HCT116 (cell line): ENCODE measurements around the gene IMMP2L. TPM values are rescaled to one million over a fixed set of nuclear protein-coding genes. Genes with fewer than 3 reads are reported as not detected.

Experiments
- ATAC-seq: fragments of 200-7000 bp; cut with Tn5 transposase; 2 replicates; pipeline ENCODE4 v1.9.1; 2020; ENCODE audit warnings: mild to moderate bottlenecking, moderate library complexity
- BruUV-seq: library from RNA; stranded (reverse); fragments of 400-500 nt; replicated peaks from 2 replicates; lab custom pipeline; 2021; lab: Mats Ljungman, UMichigan
- CTCF ChIA-PET: fragments of 300-600 bp; sonication (Branson Sonifier 250); formaldehyde crosslinking; loops from one replicate; lab custom pipeline; 2021; ENCODE audit warnings: antibody characterized with exemption; lab: Charles Lee
- POLR2A ChIA-PET: fragments of 300-600, 350-600 bp; sonication (Branson Sonifier 250); formaldehyde crosslinking; loops from one replicate; lab custom pipeline; 2021; ENCODE audit warnings: antibody characterized with exemption; lab: Charles Lee
- RAD21 ChIA-PET, 2 experiments: fragments of 300-600 bp; sonication (Branson Sonifier 250); formaldehyde crosslinking; loops; one replicate each; lab custom pipeline; 2023; ENCODE audit warnings: low total read pairs in 2 of 2; ENCODE audit not compliant: uncharacterized antibody in 2 of 2, unreplicated experiment in 2 of 2, low non-redundant PET in 1 of 2; lab: Charles Lee
- DNase-seq: peaks from one replicate; pipeline ENCODE4 v3.0.0-alpha.2; 2010; ENCODE audit warnings: low read depth, low spot score
- H2AFZ ChIP-seq: fragments of 200-600 bp; shearing (Covaris generic), sonication (generic); 2 replicates; pipeline ENCODE4 v1.6.1; 2017; ENCODE audit warnings: low read depth, mixed run types, mixed read lengths, antibody characterized with exemption, low read length; ENCODE audit not compliant: poor library complexity, severe bottlenecking
- H3K27ac ChIP-seq: 2 replicates; pipeline ENCODE4 v1.5.1; 2012; ENCODE audit warnings: low read depth, low read length
- H3K27me3 ChIP-seq: fragments of 200-600 bp; sonication (generic); 2 replicates; pipeline ENCODE4 v1.6.1; 2016; ENCODE audit warnings: mixed run types, low read length, mixed read lengths; ENCODE audit not compliant: insufficient read depth
- H3K36me3 ChIP-seq, 2 experiments: fragments of 200-500 bp in 1 of 2; fragments of 200-600 bp in 1 of 2; sonication (Bioruptor generic) in 1 of 2; sonication (generic) in 1 of 2; 2 replicates each; pipeline versions ENCODE4 v1.5.1 to v1.6.1; 2014 to 2016; ENCODE audit warnings: low read length in 2 of 2, inconsistent platforms in 1 of 2, mixed read lengths in 1 of 2, mixed run types in 1 of 2; ENCODE audit not compliant: insufficient read depth in 2 of 2, control insufficient read depth in 1 of 2
- H3K4me1 ChIP-seq, 2 experiments: fragments of 200-600 bp in 1 of 2; sonication (generic) in 1 of 2; 2 replicates each; pipeline versions ENCODE4 v1.5.1 to v1.6.1; 2012 to 2017; ENCODE audit warnings: low read length in 2 of 2, inconsistent platforms in 1 of 2, mild to moderate bottlenecking in 1 of 2, mixed read lengths in 1 of 2, mixed run types in 1 of 2, moderate library complexity in 1 of 2; ENCODE audit not compliant: insufficient read depth in 2 of 2, control insufficient read depth in 1 of 2
- H3K4me2 ChIP-seq: fragments of 200-600 bp; sonication (generic); 2 replicates; pipeline ENCODE4 v1.6.1; 2017; ENCODE audit warnings: mixed run types, low read length, mixed read lengths
- H3K4me3 ChIP-seq, 2 experiments: fragments of 200-600 bp in 1 of 2; sonication (generic) in 1 of 2; replicated peaks in 1 of 2; 2 replicates each; pipeline ENCODE4 v1.5.1; 2011 to 2016; ENCODE audit warnings: low read length in 2 of 2, control low read depth in 1 of 2, low read depth in 1 of 2, mild to moderate bottlenecking in 1 of 2, mixed read lengths in 1 of 2, mixed run types in 1 of 2
- H3K79me2 ChIP-seq: fragments of 200-600 bp; sonication (generic); 2 replicates; pipeline ENCODE4 v1.6.1; 2017; ENCODE audit warnings: mild to moderate bottlenecking, mixed run types, low read length, moderate library complexity, mixed read lengths; ENCODE audit not compliant: insufficient read depth
- H3K9ac ChIP-seq: fragments of 200-600 bp; sonication (generic); 2 replicates; pipeline ENCODE4 v1.6.1; 2016; ENCODE audit warnings: low read length, mixed read lengths
- H3K9me2 ChIP-seq: fragments of 200-600 bp; sonication (generic), shearing (Covaris generic); 2 replicates; pipeline ENCODE4 v1.6.1; 2017; ENCODE audit warnings: mixed run types, mild to moderate bottlenecking, moderate library complexity; ENCODE audit not compliant: insufficient read depth
- H3K9me3 ChIP-seq, 2 experiments: fragments of 200-500 bp in 1 of 2; fragments of 200-600 bp in 1 of 2; sonication (Bioruptor generic) in 1 of 2; sonication (generic) in 1 of 2; 2 replicates each; pipeline ENCODE4 v1.6.1; 2014 to 2017; ENCODE audit warnings: low read length in 2 of 2, mixed read lengths in 2 of 2, inconsistent platforms in 1 of 2, low read depth in 1 of 2, mild to moderate bottlenecking in 1 of 2, mixed run types in 1 of 2, moderate library complexity in 1 of 2; ENCODE audit not compliant: control insufficient read depth in 1 of 2, insufficient read depth in 1 of 2
- H4K20me1 ChIP-seq: fragments of 200-600 bp; sonication (generic), shearing (Covaris generic); 2 replicates; pipeline ENCODE4 v1.6.1; 2017; ENCODE audit warnings: mixed run types, mild to moderate bottlenecking, moderate library complexity; ENCODE audit not compliant: insufficient read depth
- CBX3 ChIP-seq: IDR thresholded peaks from 2 replicates; pipeline ENCODE4 v1.6.1; 2012; ENCODE audit warnings: low read depth
- CEBPB ChIP-seq: IDR thresholded peaks from 2 replicates; pipeline ENCODE4 v1.6.1; 2012; ENCODE audit warnings: low read depth
- EGR1 ChIP-seq: IDR thresholded peaks from 2 replicates; pipeline ENCODE4 v1.6.1; 2012; ENCODE audit warnings: low read depth
- ELF1 ChIP-seq: IDR thresholded peaks from 2 replicates; pipeline ENCODE4 v1.6.1; 2012; ENCODE audit warnings: low read depth, borderline replicate concordance
- EZH2 ChIP-seq: fragments of 200-600 bp; sonication (generic); IDR thresholded peaks from 2 replicates; pipeline ENCODE4 v1.6.1; 2017; ENCODE audit warnings: antibody characterized with exemption, mixed run types
- EZH2phosphoT487 ChIP-seq: fragments of 200-600 bp; IDR thresholded peaks from 2 replicates; pipeline ENCODE4 v1.6.1; 2018; ENCODE audit warnings: antibody characterized with exemption, borderline replicate concordance
- MAX ChIP-seq: IDR thresholded peaks from 2 replicates; pipeline ENCODE4 v1.6.1; 2012
- POLR2A ChIP-seq: IDR thresholded peaks from 2 replicates; pipeline ENCODE4 v1.7.0; 2011; ENCODE audit warnings: borderline replicate concordance; ENCODE audit not compliant: insufficient read depth, insufficient read length; ENCODE audit errors: extremely low read depth
- POLR2AphosphoS5 ChIP-seq: IDR thresholded peaks from 2 replicates; pipeline ENCODE4 v1.6.1; 2011; ENCODE audit warnings: mild to moderate bottlenecking, low read depth, low read length, moderate library complexity
- RAD21 ChIP-seq: IDR thresholded peaks from 2 replicates; pipeline ENCODE4 v1.6.1; 2012; ENCODE audit warnings: low read depth, mild to moderate bottlenecking
- SIN3A ChIP-seq: IDR thresholded peaks from 2 replicates; pipeline ENCODE4 v1.6.1; 2012; ENCODE audit warnings: low read depth
- SP1 ChIP-seq: IDR thresholded peaks from 2 replicates; pipeline ENCODE4 v1.6.1; 2012; ENCODE audit warnings: low read depth
- SRF ChIP-seq: IDR thresholded peaks from 2 replicates; pipeline ENCODE4 v1.6.1; 2012; ENCODE audit warnings: low read depth
- TCF7L2 ChIP-seq: IDR thresholded peaks from 2 replicates; pipeline ENCODE4 v1.7.0; 2011; ENCODE audit warnings: borderline replicate concordance, inconsistent platforms; ENCODE audit not compliant: insufficient read depth, insufficient read length; ENCODE audit errors: extremely low read depth
- YY1 ChIP-seq: IDR thresholded peaks from 2 replicates; pipeline ENCODE4 v1.6.1; 2011; ENCODE audit warnings: low read length, low read depth, moderate library complexity, mild to moderate bottlenecking; ENCODE audit not compliant: insufficient replicate concordance; ENCODE audit errors: extremely low read depth
- ZFX ChIP-seq: fragments of 450-650 bp; IDR thresholded peaks from 2 replicates; pipeline ENCODE4 v1.6.1; 2017
- ZNF274 ChIP-seq: fragments of 200-500 bp; sonication (Bioruptor generic); IDR thresholded peaks from 2 replicates; pipeline ENCODE4 v1.6.1; 2014; ENCODE audit warnings: mild to moderate bottlenecking, low read depth, low read length, inconsistent platforms
- intact Hi-C: fragments of 100-400 bp; cut with micrococcal nuclease; formaldehyde crosslinking; loops from 2 replicates; pipeline ENCODE4 v1.10.0; 2022
- total RNA-seq: library from RNA; stranded (reverse); gene quantifications from one replicate; pipeline ENCODE4 v1.2.1, GENCODE V29; 2021; ENCODE audit not compliant: unreplicated experiment
- TF ChIP-seq, protein P1 (sequence below): IDR thresholded peaks from 2 replicates; pipeline ENCODE4 v1.6.1; 2012
- TF ChIP-seq, protein P2 (sequence below), 3 experiments: fragments of 200-600 bp in 1 of 3; sonication (generic) in 1 of 3; IDR thresholded peaks in 2 of 3; conservative IDR thresholded peaks in 1 of 3; 2 replicates each; pipeline ENCODE4 v1.5.1; 2012 to 2017; ENCODE audit warnings: low read depth in 2 of 3, low read length in 2 of 3, antibody characterized with exemption in 1 of 3, borderline replicate concordance in 1 of 3, control low read depth in 1 of 3, mild to moderate bottlenecking in 1 of 3, mixed read lengths in 1 of 3, mixed run types in 1 of 3, moderate library complexity in 1 of 3; ENCODE audit not compliant: insufficient read depth in 1 of 3

Gene IMMP2L
- total RNA-seq, 1 experiment from 2014 or later = 21.1 TPM

GRCh38 chr7:110623436-110623835 is 938.9 kb downstream of the IMMP2L start:
- ChIA-PET CTCF (no interaction called here), RAD21 (no interaction called here), POLR2A (no interaction called here)
- Histone ChIP-seq H3K27ac (no peak overlapping the region), H3K27me3 (no peaks in the 10 kb centered on the region), H3K9me3 (no peaks in the 10 kb centered on the region), H4K20me1 (no peaks in the 10 kb centered on the region), H3K4me2 (no peak overlapping the region), H3K9ac (no peak overlapping the region), H2AFZ (no peak overlapping the region), H3K36me3 (no peaks in the 10 kb centered on the region), H3K4me3 (no peak overlapping the region), H3K9me2 (no peaks in the 10 kb centered on the region), H3K4me1 (no peaks in the 10 kb centered on the region), H3K79me2 (no peaks in the 10 kb centered on the region)
- no TSS peak for BruUV-seq
- TF ChIP-seq EZH2phosphoT487 (no peak), EZH2 (no peak), EGR1 (no peak), POLR2A (no peak), ZNF274 (no peak), RAD21 (no peak), POLR2AphosphoS5 (no peak), CEBPB (no peak), SRF (no peak), SIN3A (no peak), ELF1 (no peak), CBX3 (no peak), ZFX (no peak), MAX (no peak), SP1 (no peak), TCF7L2 (no peak), YY1 (no peak)
- TF ChIP-seq, protein P1, sequence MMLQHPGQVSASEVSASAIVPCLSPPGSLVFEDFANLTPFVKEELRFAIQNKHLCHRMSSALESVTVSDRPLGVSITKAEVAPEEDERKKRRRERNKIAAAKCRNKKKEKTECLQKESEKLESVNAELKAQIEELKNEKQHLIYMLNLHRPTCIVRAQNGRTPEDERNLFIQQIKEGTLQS = no peak
- TF ChIP-seq, protein P2, sequence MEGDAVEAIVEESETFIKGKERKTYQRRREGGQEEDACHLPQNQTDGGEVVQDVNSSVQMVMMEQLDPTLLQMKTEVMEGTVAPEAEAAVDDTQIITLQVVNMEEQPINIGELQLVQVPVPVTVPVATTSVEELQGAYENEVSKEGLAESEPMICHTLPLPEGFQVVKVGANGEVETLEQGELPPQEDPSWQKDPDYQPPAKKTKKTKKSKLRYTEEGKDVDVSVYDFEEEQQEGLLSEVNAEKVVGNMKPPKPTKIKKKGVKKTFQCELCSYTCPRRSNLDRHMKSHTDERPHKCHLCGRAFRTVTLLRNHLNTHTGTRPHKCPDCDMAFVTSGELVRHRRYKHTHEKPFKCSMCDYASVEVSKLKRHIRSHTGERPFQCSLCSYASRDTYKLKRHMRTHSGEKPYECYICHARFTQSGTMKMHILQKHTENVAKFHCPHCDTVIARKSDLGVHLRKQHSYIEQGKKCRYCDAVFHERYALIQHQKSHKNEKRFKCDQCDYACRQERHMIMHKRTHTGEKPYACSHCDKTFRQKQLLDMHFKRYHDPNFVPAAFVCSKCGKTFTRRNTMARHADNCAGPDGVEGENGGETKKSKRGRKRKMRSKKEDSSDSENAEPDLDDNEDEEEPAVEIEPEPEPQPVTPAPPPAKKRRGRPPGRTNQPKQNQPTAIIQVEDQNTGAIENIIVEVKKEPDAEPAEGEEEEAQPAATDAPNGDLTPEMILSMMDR (IDR thresholded peaks at IDR 0.05 in 2 of 3, conservative IDR thresholded peaks at IDR 0.05 in 1 of 3; ENCODE audit: borderline replicate concordance in 1 of 3, insufficient read depth in 1 of 3, low read depth in 2 of 3, low read length in 2 of 3) = no peak
- DNase-seq = no peak
- no peak for ATAC-seq
- intact Hi-C loops = no loop called here
